Body of pancreas (tissue), 4 donors: ENCODE measurements around the gene PIP5K1B. TPM values are rescaled to one million over a fixed set of nuclear protein-coding genes. Genes with fewer than 3 reads are reported as not detected.

ENCODE experiments used
- ATAC-seq: fragments of 150-250 bp; one replicate; pipeline ENCODE4 v1.9.1; 2016
- DNase-seq, 4 donors: peaks; one replicate each; pipeline ENCODE4 v3.0.0-alpha.2; 2019
- H3K27ac ChIP-seq, 4 donors: fragments of 200-600 bp; sonication (generic); 1 replicate in 3 of 4; 2 replicates in 1 of 4; pipeline versions ENCODE4 v1.5.1 to v1.6.1; 2016 to 2019; ENCODE audit warnings: mild to moderate bottlenecking in 1 of 4, mixed read lengths in 1 of 4, moderate library complexity in 1 of 4
- H3K27me3 ChIP-seq, 2 donors: fragments of 200-600 bp; sonication (generic); one replicate each; pipeline ENCODE4 v1.6.0; 2016; ENCODE audit warnings: mild to moderate bottlenecking in 1 of 2
- H3K36me3 ChIP-seq, 2 donors: fragments of 200-600 bp; sonication (generic); replicated peaks in 1 of 2; 2 replicates each; pipeline ENCODE4 v1.5.1; 2016; ENCODE audit warnings: low read depth in 2 of 2; ENCODE audit not compliant: insufficient read depth in 1 of 2
- H3K4me1 ChIP-seq: fragments of 200-600 bp; sonication (generic); one replicate; pipeline ENCODE4 v1.6.0; 2016
- H3K4me3 ChIP-seq, 2 donors: fragments of 200-600 bp; sonication (generic); 1 replicate in 1 of 2; 2 replicates in 1 of 2; pipeline ENCODE4 v1.5.1; 2016 to 2019
- H3K9me3 ChIP-seq, 3 donors: fragments of 200-600 bp; sonication (generic); 1 replicate in 2 of 3; 2 replicates in 1 of 3; pipeline ENCODE4 v1.5.1; 2016
- POLR2A ChIP-seq, 3 donors: fragments of 450-650 bp; IDR thresholded peaks; one replicate each; pipeline ENCODE4 v1.6.1; 2016; ENCODE audit warnings: antibody characterized with exemption in 3 of 3, mild to moderate bottlenecking in 2 of 3
- WGBS, 2 donors: methylation state at CpG; one replicate each; pipeline ENCODE4 v1.1.5; 2017; 5-methylcytosine and 5-hydroxymethylcytosine counted together
- intact Hi-C: fragments of 100-400 bp; cut with DNase I; formaldehyde crosslinking; loops from one replicate; pipeline ENCODE4 v1.15.1; 2023
- total RNA-seq, 2 donors: library from RNA; depleted of rRNA; stranded (reverse); fragments of >200 nt; gene quantifications; one replicate each; pipeline ENCODE4 v1.1.0, GENCODE V29; 2016
- TF ChIP-seq, protein P1 (sequence below), 7 experiments: fragments of 450-650 bp in 4 of 7; fragments of 200-600 bp in 3 of 7; sonication (generic) in 3 of 7; IDR thresholded peaks; one replicate each; pipeline ENCODE4 v1.5.1; 2016 to 2019; ENCODE audit warnings: antibody characterized with exemption in 7 of 7

PIP5K1B gene
- total RNA-seq, 2 donors from 2014 or later, result 3.6 to 7.8 TPM

DNA sequence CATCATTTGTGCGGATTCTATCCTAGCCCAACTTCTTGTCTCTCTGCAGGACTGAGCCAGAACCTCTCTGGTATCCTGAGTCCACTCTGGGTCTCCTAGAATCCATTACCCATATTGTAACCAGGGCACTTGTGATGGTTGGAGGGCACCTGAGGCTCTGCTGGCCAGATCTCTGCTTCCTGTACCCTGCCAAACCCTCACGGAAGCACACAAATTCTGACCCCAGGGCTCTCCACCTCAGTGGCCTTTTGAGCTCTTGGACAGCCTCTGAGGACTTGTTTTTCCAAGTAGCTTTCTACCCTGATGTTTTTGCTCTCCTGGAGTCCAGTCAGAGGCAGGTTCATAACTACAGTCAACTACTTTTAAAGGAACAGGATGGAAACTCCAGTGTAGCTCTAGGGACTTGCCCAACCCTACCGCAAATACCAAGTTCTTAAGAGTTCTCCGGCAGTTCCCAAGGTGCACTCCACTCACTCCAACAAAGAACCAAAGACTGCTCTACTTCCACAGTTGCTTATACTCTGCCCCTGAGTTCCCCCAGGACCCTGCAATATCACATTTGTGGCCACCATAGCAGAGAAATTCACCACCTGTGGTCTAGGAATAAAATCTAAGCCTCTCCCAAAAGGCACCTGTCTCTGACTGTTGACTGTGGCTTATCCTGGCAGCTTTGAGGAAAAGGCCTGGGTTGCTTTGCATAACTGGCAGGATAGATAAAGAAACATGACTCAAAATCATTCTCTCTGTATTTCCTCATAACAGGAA lies 9.6 kb downstream of the PIP5K1B start:
- ATAC-seq, result peak; percentile 69
- Histone ChIP-seq H3K27ac (no peak overlapping the region), H3K4me3 (no peak overlapping the region), H3K27me3 (no peaks in the 10 kb centered on the region), H3K9me3 (no peaks in the 10 kb centered on the region), H3K36me3 (no peaks in the 10 kb centered on the region), H3K4me1 (peaks cover 5% of the 10 kb centered on the region)
- intact Hi-C loops, result loop anchor here (5.0 kb wide), 1 partner anchor 153 kb away; no protein-coding TSS in a partner anchor
- TF ChIP-seq, protein P1, sequence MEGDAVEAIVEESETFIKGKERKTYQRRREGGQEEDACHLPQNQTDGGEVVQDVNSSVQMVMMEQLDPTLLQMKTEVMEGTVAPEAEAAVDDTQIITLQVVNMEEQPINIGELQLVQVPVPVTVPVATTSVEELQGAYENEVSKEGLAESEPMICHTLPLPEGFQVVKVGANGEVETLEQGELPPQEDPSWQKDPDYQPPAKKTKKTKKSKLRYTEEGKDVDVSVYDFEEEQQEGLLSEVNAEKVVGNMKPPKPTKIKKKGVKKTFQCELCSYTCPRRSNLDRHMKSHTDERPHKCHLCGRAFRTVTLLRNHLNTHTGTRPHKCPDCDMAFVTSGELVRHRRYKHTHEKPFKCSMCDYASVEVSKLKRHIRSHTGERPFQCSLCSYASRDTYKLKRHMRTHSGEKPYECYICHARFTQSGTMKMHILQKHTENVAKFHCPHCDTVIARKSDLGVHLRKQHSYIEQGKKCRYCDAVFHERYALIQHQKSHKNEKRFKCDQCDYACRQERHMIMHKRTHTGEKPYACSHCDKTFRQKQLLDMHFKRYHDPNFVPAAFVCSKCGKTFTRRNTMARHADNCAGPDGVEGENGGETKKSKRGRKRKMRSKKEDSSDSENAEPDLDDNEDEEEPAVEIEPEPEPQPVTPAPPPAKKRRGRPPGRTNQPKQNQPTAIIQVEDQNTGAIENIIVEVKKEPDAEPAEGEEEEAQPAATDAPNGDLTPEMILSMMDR (IDR thresholded peaks at IDR 0.05), result no peak
- no peak for TF ChIP-seq POLR2A (IDR thresholded peaks at IDR 0.05)
- WGBS, 2 donors, result 82 to 92% methylated on average over 4 of the region's 4 CpGs
- DNase-seq, result peak in 2 of 4 donors; percentile 12 to 39

- Histone ChIP-seq H3K36me3 (no peaks in the 10 kb centered on the region), H3K27ac (no peak overlapping the region), H3K27me3 (no peaks in the 10 kb centered on the region), H3K4me1 (peaks cover 5% of the 10 kb centered on the region), H3K9me3 (no peaks in the 10 kb centered on the region), H3K4me3 (no peak overlapping the region)
- DNase-seq (no peak), ATAC-seq (no peak)
- 51 to 100% methylated on average over 1 to 2 of the region's 2 CpGs for WGBS, 2 donors
- TF ChIP-seq POLR2A (IDR thresholded peaks at IDR 0.05), result no peak
- intact Hi-C loops, result no loop called here
These were observed 10.1 kb downstream of the PIP5K1B start for GRCh38 chr9:68715181-68715456.

GRCh38 chr9:68717552-68718443 lies 12.8 kb downstream of the PIP5K1B start:
- ATAC-seq (no peak), DNase-seq (no peak)
- Histone ChIP-seq H3K36me3 (no peaks in the 10 kb centered on the region), H3K4me1 (peaks cover 5% of the 10 kb centered on the region), H3K9me3 (no peaks in the 10 kb centered on the region), H3K27me3 (no peaks in the 10 kb centered on the region), H3K27ac (no peak overlapping the region), H3K4me3 (no peak overlapping the region)
- WGBS, 2 donors, result 89 to 96% methylated on average over 2 of the region's 2 CpGs
- TF ChIP-seq POLR2A (IDR thresholded peaks at IDR 0.05), result no peak
- TF ChIP-seq, protein P1 (IDR thresholded peaks at IDR 0.05), result no peak
- intact Hi-C loops, result no loop called here

GRCh38 chr9:68719847-68720246 lies 14.8 kb downstream of the PIP5K1B start:
- TF ChIP-seq POLR2A (IDR thresholded peaks at IDR 0.05), result no peak
- TF ChIP-seq, protein P1 (IDR thresholded peaks at IDR 0.05), result no peak
- Histone ChIP-seq H3K27ac (no peak overlapping the region), H3K9me3 (no peaks in the 10 kb centered on the region), H3K4me1 (no peaks in the 10 kb centered on the region), H3K27me3 (no peaks in the 10 kb centered on the region), H3K36me3 (no peaks in the 10 kb centered on the region), H3K4me3 (no peak overlapping the region)
- no peak for ATAC-seq
- intact Hi-C loops, result no loop called here
- DNase-seq, result no peak
- WGBS, 2 donors, result 37 to 45% methylated on average over 2 of the region's 2 CpGs

DNA sequence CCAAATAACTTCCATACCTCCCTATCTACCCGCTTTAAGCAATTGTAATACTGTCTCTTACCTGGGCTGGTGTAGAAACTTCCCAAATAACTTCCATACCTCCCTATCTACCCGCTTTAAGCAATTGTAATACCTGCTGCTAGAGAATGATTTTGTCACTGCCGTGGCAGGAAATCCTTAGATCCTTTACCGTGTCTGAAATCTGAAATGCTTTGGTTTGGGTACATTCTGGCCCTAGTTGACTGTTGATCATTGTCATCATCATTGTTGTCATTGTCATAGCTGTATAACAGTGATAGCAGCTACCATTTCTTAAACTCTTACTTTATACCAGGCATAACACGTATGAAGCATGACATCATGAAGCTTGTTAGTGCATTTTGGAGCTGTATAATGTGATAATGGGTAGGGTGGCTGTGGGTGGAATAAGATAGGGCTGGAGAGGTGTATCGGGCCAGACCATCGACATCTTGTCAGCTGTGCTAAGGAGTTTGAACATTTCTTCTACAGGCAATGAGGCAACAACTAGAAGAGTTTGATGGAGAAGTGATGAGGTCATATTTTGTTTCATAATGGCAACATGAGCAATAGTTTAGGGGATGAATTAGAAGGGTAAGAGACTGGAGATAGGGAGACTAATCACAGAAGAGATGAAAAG lies 15.7 kb downstream of the PIP5K1B start:
- TF ChIP-seq, protein P1 (IDR thresholded peaks at IDR 0.05), result no peak
- no peak for TF ChIP-seq POLR2A (IDR thresholded peaks at IDR 0.05)
- 87 to 91% methylated on average over 7 of the region's 7 CpGs for WGBS, 2 donors
- DNase-seq, result no peak
- no peak overlapping the region for H3K27ac ChIP-seq
- H3K4me1 ChIP-seq, result no peaks in the 10 kb centered on the region
- ATAC-seq, result no peak
- H3K36me3 ChIP-seq, result no peaks in the 10 kb centered on the region
- no peaks in the 10 kb centered on the region for H3K9me3 ChIP-seq
- H3K4me3 ChIP-seq, result no peak overlapping the region
- intact Hi-C loops, result no loop called here
- H3K27me3 ChIP-seq, result no peaks in the 10 kb centered on the region
